B cell (primary cell): ENCODE results near the gene GMIP. TPM values are rescaled to one million over a fixed set of nuclear protein-coding genes. Genes with fewer than 3 reads are reported as not detected.
"Not testable (repeated sequence)": the region's sequence is repeated elsewhere in the genome, so short reads cannot be mapped to it uniquely, and the experiment has no call there.

Experiments used
- ATAC-seq: fragments of 200-7000 bp; cut with Tn5 transposase; one replicate; pipeline ENCODE4 v1.10.0; 2021; ENCODE audit warnings: low read depth, mild to moderate bottlenecking, moderate number of reproducible peaks, moderate library complexity
- CTCF ChIA-PET: fragments of 350-600 bp; sonication (Branson Sonifier 250); formaldehyde crosslinking; loops from one replicate; lab custom pipeline; 2021; ENCODE audit warnings: antibody characterized with exemption, inconsistent platforms; lab: Charles Lee
- POLR2A ChIA-PET: fragments of 350-600 bp; sonication (Branson Sonifier 250); formaldehyde crosslinking; loops from one replicate; lab custom pipeline; 2021; ENCODE audit warnings: antibody characterized with exemption; lab: Charles Lee
- DNase-seq: peaks from one replicate; pipeline ENCODE4 v3.0.0; 2013
- H2AFZ ChIP-seq: 2 replicates; pipeline ENCODE4 v1.6.1; 2012; ENCODE audit warnings: mild to moderate bottlenecking, low read depth, low read length; ENCODE audit not compliant: insufficient read depth, poor library complexity, severe bottlenecking
- H3K27ac ChIP-seq, 2 donors: 1 replicate in 1 of 2; 2 replicates in 1 of 2; pipeline ENCODE4 v1.5.1; 2012 to 2013; ENCODE audit warnings: low read length in 2 of 2, mild to moderate bottlenecking in 2 of 2, moderate library complexity in 1 of 2
- H3K27me3 ChIP-seq, 4 experiments: fragments of 200-600 bp in 1 of 4; sonication (generic) in 1 of 4; replicated peaks in 1 of 4; 1 replicate in 2 of 4; 2 replicates in 2 of 4; pipeline versions ENCODE4 v1.6.1 to v1.7.0; 2013 to 2016; ENCODE audit warnings: low read length in 3 of 4, mild to moderate bottlenecking in 2 of 4, mixed read lengths in 1 of 4, moderate library complexity in 1 of 4; ENCODE audit not compliant: insufficient read depth in 4 of 4, control insufficient read depth in 3 of 4; ENCODE audit errors: control extremely low read depth in 1 of 4
- H3K36me3 ChIP-seq, 2 experiments: replicated peaks in 1 of 2; 1 replicate in 1 of 2; 2 replicates in 1 of 2; pipeline versions ENCODE4 v1.6.1 to v1.7.1; 2013; ENCODE audit warnings: low read length in 1 of 2; ENCODE audit not compliant: insufficient read depth in 2 of 2, control insufficient read depth in 1 of 2; ENCODE audit errors: control extremely low read depth in 1 of 2, extremely low read depth in 1 of 2
- H3K4me1 ChIP-seq, 2 donors: fragments of 200-600 bp in 1 of 2; sonication (generic) in 1 of 2; 1 replicate in 1 of 2; 2 replicates in 1 of 2; pipeline versions ENCODE4 v1.5.1 to v1.6.1; 2013 to 2017; ENCODE audit warnings: low read length in 2 of 2; ENCODE audit not compliant: control insufficient read depth in 2 of 2, insufficient read depth in 2 of 2
- H3K4me2 ChIP-seq: replicated peaks from 2 replicates; pipeline ENCODE3; 2012; ENCODE audit warnings: mild to moderate bottlenecking, low read depth, low read length; ENCODE audit not compliant: poor library complexity, severe bottlenecking
- H3K4me3 ChIP-seq, 5 experiments: fragments of 200-600 bp in 1 of 5; sonication (generic) in 1 of 5; 1 replicate in 3 of 5; 2 replicates in 2 of 5; pipeline versions ENCODE4 v1.5.1 to v1.7.0; 2011 to 2016; ENCODE audit warnings: low read length in 4 of 5, mild to moderate bottlenecking in 4 of 5, low read depth in 2 of 5, control low read depth in 1 of 5, moderate library complexity in 1 of 5; ENCODE audit not compliant: insufficient read depth in 1 of 5; ENCODE audit errors: control extremely low read depth in 1 of 5, extremely low read depth in 1 of 5
- H3K79me2 ChIP-seq: fragments of 200-600 bp; sonication (generic); one replicate; pipeline ENCODE4 v1.6.0; 2016; ENCODE audit warnings: low read length; ENCODE audit not compliant: control insufficient read depth, insufficient read depth
- H3K9ac ChIP-seq: fragments of 200-600 bp; sonication (generic); 2 replicates; pipeline ENCODE4 v1.6.1; 2017; ENCODE audit warnings: mild to moderate bottlenecking, low read length, moderate library complexity
- H3K9me3 ChIP-seq, 3 donors: one replicate each; pipeline versions ENCODE4 v1.6.1 to v1.7.1; 2013; ENCODE audit warnings: low read length in 2 of 3; ENCODE audit not compliant: control insufficient read depth in 2 of 3, insufficient read depth in 1 of 3; ENCODE audit errors: control extremely low read depth in 1 of 3
- H4K20me1 ChIP-seq: 2 replicates; pipeline ENCODE4 v1.6.0; 2012; ENCODE audit warnings: mild to moderate bottlenecking, low read length; ENCODE audit not compliant: insufficient read depth, control insufficient read depth, poor library complexity, severe bottlenecking
- H3K27ac Mint-ChIP-seq: one replicate; pipeline ENCODE4 v1.8.0; 2021; ENCODE audit warnings: mixed read lengths
- H3K27me3 Mint-ChIP-seq: one replicate; pipeline ENCODE4 v1.8.0; 2021; ENCODE audit warnings: mixed read lengths
- H3K4me1 Mint-ChIP-seq: one replicate; pipeline ENCODE4 v1.8.0; 2021; ENCODE audit warnings: mixed read lengths
- H3K4me3 Mint-ChIP-seq: one replicate; pipeline ENCODE4 v1.8.0; 2021; ENCODE audit warnings: mixed read lengths
- H3K9me3 Mint-ChIP-seq: one replicate; pipeline ENCODE4 v1.8.0; 2022; ENCODE audit warnings: mixed read lengths; ENCODE audit not compliant: insufficient read depth
- EZH2 ChIP-seq: IDR thresholded peaks from 2 replicates; pipeline ENCODE4 v1.6.1; 2012; ENCODE audit warnings: borderline replicate concordance, low read depth, mild to moderate bottlenecking, moderate library complexity, low read length; ENCODE audit not compliant: insufficient read depth, poor library complexity, severe bottlenecking
- WGBS: methylation state at CpG from one replicate; pipeline ENCODE4 v1.1.5; 2013; ENCODE audit warnings: missing lambda C conversion rate; ENCODE audit not compliant: insufficient coverage; 5-methylcytosine and 5-hydroxymethylcytosine counted together
- intact Hi-C: fragments of 100-400 bp; cut with micrococcal nuclease; formaldehyde crosslinking; loops from one replicate; pipeline ENCODE4 v1.10.0; 2022
- polyA plus RNA-seq: library from polyadenylated mRNA; depleted of rRNA; stranded (reverse); fragments of >200 nt; gene quantifications from 2 replicates; pipeline ENCODE4 v1.2.3, GENCODE V29; 2012
- total RNA-seq, 2 donors: library from RNA; stranded (reverse); fragments of 120-200 nt in 1 of 2; gene quantifications; 1 replicate in 1 of 2; 2 replicates in 1 of 2; pipeline versions ENCODE4 v1.2.3 to v1.2.4, GENCODE V29; 2013 to 2022
- TF ChIP-seq, protein P1 (sequence below): fragments of 200-600 bp; IDR thresholded peaks from one replicate; pipeline ENCODE4 v1.8.0; 2022; ENCODE audit warnings: antibody characterized with exemption, mild to moderate bottlenecking

GMIP gene
- total and polyA plus RNA-seq, 2 donors (not counting 1 experiment from before 2014, with no cell fraction given): 57.0 to 112 TPM

DNA sequence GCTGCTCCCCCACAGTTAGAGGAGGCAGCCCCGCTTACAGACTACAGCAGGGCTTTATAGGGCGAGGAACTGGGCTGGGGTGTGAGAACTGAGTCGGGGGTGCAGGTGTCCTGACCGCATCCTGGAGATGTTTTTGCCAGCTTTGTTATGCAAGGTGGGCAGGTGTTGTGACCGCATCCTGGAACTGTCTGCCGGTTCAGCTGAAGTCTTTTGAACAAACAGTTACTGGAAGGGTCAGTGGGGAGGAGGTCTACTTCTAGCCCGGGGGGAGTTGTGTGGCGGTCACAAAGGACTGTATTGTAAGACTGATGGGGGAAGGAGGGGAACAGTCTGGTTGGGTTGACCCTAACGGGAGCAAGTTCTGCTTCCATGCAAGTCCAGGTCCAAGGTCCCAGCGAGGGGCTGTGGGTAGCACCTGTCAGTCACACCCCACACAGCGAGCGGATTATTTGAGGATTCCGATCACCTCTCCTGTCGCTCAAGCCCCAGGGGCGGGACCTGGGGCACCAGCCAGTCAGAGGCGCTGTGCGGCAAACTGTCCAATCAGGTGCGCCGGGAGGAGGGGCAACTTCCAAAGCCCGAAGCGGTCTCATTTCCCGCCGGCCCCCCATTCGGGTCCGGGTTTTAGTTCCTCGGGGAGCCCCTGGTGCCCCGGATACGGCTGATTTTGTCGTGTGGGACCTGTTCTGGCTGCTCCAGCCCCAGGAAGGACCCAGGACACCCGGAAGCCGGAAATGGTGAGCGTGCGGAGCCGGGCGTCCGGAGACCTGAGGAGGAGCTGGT lies 25.0 kb upstream of the GMIP start, which contains the start of gene ZNF101:
Gene ZNF101, plus strand, starts transcription at position 610 of the 783 bp plus-strand sequence. Its CDS starts 125 bp downstream, at position 735.
- CTCF ChIA-PET: interaction anchor here (0.8 to 2.0 kb wide), 5 partner anchors 63 to 291 kb away, joined by 3 to 7 read pairs (median 3); partner anchors contain the start of gene ZNF14
- WGBS: under 1% methylated on average over 35 of the region's 36 CpGs
- Histone ChIP-seq H3K9ac (peak within 1 kb of the TSS; percentile 95), H4K20me1 (peaks cover 12% of the 10 kb centered on the region), H2AFZ (peak within 1 kb of the TSS; percentile 93), H3K4me1 (peaks cover 31 to 55% of the 10 kb centered on the region in 2 donors), H3K9me3 (peaks cover 0 to 19% (median 0%) of the 10 kb centered on the region in 3 donors), H3K36me3 (peaks cover 0 to 11% of the 10 kb centered on the region in 2 experiments), H3K4me2 (peak within 1 kb of the TSS; percentile 92), H3K4me3 (peak within 1 kb of the TSS; percentile 62 to 98 (median 96)), H3K79me2 (peaks cover 51% of the 10 kb centered on the region), H3K27me3 (no peaks in the 10 kb centered on the region), H3K27ac (peak within 1 kb of the TSS; percentile 91 to 94)
- ATAC-seq (peak; percentile 60), DNase-seq (peak; percentile 95)
- Mint-ChIP-seq H3K27ac (peak within 1 kb of the TSS; percentile 99), H3K27me3 (no peaks in the 10 kb centered on the region), H3K4me1 (peaks cover 42% of the 10 kb centered on the region), H3K4me3 (peak within 1 kb of the TSS; percentile 99), H3K9me3 (no peaks in the 10 kb centered on the region)
- POLR2A ChIA-PET: interaction anchor here (0.6 to 2.6 kb wide), 11 partner anchors 17 to 198 kb away, joined by 3 to 22 read pairs (median 7); partner anchors contain the start of genes LPAR2, ZNF14, ZNF253 and ZNF506
- TF ChIP-seq, protein P1, sequence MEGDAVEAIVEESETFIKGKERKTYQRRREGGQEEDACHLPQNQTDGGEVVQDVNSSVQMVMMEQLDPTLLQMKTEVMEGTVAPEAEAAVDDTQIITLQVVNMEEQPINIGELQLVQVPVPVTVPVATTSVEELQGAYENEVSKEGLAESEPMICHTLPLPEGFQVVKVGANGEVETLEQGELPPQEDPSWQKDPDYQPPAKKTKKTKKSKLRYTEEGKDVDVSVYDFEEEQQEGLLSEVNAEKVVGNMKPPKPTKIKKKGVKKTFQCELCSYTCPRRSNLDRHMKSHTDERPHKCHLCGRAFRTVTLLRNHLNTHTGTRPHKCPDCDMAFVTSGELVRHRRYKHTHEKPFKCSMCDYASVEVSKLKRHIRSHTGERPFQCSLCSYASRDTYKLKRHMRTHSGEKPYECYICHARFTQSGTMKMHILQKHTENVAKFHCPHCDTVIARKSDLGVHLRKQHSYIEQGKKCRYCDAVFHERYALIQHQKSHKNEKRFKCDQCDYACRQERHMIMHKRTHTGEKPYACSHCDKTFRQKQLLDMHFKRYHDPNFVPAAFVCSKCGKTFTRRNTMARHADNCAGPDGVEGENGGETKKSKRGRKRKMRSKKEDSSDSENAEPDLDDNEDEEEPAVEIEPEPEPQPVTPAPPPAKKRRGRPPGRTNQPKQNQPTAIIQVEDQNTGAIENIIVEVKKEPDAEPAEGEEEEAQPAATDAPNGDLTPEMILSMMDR: no peak
- no peak for TF ChIP-seq EZH2
- intact Hi-C loops: loop anchor here (1.0 to 5.0 kb wide), 8 partner anchors 14 to 499 kb away; partner anchors contain the start of genes LPAR2, PBX4, ZNF14 and ZNF486

DNA sequence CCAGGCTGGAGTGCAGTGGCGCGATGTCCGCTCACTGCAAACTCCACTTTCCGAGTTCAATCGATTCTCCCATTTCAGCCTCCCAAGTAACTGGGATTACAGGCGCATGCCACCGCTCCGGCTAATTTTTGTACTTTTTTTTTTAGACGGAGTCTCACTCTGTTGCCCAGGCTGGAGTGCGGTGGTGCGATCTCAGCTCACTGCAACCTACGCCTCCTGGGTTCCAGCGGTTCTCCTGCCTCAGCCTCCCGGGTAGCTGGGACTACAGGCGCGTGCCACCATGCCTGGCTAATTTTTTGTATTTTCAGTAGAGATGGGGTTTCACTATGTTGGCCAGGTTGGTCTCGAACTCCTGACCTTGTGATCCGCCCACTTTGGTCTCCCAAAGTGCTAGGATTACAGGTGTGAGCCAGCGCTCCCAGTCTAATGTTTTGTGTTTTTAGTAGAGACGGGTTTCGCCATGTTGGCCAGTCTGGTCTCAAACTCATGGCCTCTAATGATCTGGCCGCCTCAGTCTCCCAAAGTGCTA lies 22.0 kb upstream of the GMIP start:
- H3K36me3 ChIP-seq, H3K9me3 Mint-ChIP-seq, DNase-seq, ATAC-seq, H3K4me3 ChIP-seq, H3K27ac ChIP-seq, H2AFZ ChIP-seq, CTCF ChIA-PET, H3K9ac ChIP-seq, H3K4me2 ChIP-seq, H3K9me3 ChIP-seq, H3K27me3 Mint-ChIP-seq, H3K4me3 Mint-ChIP-seq, H3K27me3 ChIP-seq: not testable (repeated sequence)
- H4K20me1 ChIP-seq: peaks cover 12% of the 10 kb centered on the region
- H3K4me1 ChIP-seq: peaks cover 50 to 74% of the 10 kb centered on the region in 2 donors
- Mint-ChIP-seq H3K27ac (peak overlapping the region; percentile 74), H3K4me1 (peaks cover 53% of the 10 kb centered on the region)
- POLR2A ChIA-PET: interaction anchor here (0.6 to 1.9 kb wide), 5 partner anchors 67 to 303 kb away, joined by 3 to 15 read pairs (median 3); partner anchors contain the start of gene ZNF14
- peaks cover 43% of the 10 kb centered on the region for H3K79me2 ChIP-seq
- 99% methylated on average over 20 of the region's 22 CpGs for WGBS
- intact Hi-C loops: loop anchor here (5.0 kb wide), 1 partner anchor 502 kb away; the partner anchor contains the start of gene ZNF486
